ENCODE measurements around the gene GRM1.

DNA sequence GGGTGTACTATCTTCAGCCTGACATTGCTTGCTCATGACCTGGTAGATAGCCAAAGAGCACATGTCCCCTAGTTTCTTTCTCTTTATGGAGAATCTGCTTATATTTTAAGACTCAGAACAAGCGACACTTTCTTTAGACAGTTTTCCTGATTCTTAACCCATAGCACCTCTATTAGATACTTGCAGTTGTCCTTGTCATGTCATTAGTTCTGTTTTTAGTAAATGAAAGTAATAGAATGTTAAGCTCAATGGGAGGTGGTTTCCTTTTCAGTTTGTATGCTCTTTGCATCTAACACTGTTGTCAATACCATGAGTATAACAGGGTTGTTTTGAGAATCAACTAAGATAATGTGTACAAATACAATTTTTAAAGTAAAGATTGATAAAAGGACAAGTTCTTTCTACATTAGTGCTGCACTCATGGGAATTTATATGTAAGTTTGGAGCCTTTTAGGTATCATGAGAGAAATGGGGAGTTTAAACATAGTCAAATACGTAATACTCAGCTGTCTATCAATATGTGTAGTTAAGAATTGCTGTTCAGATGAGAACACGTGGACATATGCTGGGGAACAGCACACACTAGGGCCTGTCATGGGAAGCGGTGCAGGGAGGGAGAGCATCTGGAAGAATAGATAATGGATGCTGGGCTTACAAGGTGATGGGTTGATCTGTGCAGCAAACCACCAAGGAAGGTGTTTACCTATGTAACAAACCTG is 124.3 kb downstream of the GRM1 start:
- TF ChIP-seq, protein P1, sequence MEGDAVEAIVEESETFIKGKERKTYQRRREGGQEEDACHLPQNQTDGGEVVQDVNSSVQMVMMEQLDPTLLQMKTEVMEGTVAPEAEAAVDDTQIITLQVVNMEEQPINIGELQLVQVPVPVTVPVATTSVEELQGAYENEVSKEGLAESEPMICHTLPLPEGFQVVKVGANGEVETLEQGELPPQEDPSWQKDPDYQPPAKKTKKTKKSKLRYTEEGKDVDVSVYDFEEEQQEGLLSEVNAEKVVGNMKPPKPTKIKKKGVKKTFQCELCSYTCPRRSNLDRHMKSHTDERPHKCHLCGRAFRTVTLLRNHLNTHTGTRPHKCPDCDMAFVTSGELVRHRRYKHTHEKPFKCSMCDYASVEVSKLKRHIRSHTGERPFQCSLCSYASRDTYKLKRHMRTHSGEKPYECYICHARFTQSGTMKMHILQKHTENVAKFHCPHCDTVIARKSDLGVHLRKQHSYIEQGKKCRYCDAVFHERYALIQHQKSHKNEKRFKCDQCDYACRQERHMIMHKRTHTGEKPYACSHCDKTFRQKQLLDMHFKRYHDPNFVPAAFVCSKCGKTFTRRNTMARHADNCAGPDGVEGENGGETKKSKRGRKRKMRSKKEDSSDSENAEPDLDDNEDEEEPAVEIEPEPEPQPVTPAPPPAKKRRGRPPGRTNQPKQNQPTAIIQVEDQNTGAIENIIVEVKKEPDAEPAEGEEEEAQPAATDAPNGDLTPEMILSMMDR (conservative IDR thresholded peaks at IDR 0.05; ENCODE audit: low read depth in 2 of 2) = no peak
- TF ChIP-seq POLR2AphosphoS5 (IDR thresholded peaks at IDR 0.05; ENCODE audit: low read depth) (no peak), CREB1 (CRISPR knock-in tag; IDR thresholded peaks at IDR 0.05; ENCODE audit: low read depth) (no peak)
